Nephron (organoid): ENCODE data around the gene PARVB.

Experiments used
- H3K27ac Mint-ChIP-seq, 3 experiments: 2 replicates each; pipeline ENCODE4 v1.8.0; 2020; ENCODE audit warnings: mixed read lengths in 3 of 3, mild to moderate bottlenecking in 2 of 3, moderate library complexity in 1 of 3
- H3K27me3 Mint-ChIP-seq: 2 replicates; pipeline ENCODE4 v1.8.0; 2021; ENCODE audit warnings: low read depth, mild to moderate bottlenecking, moderate library complexity, mixed read lengths
- H3K36me3 Mint-ChIP-seq: 2 replicates; pipeline ENCODE4 v1.8.0; 2020; ENCODE audit warnings: low read depth, mixed read lengths
- H3K4me1 Mint-ChIP-seq: 2 replicates; pipeline ENCODE4 v1.8.0; 2020; ENCODE audit warnings: mixed read lengths
- H3K4me3 Mint-ChIP-seq, 3 experiments: 2 replicates each; pipeline ENCODE4 v1.8.0; 2020; ENCODE audit warnings: mild to moderate bottlenecking in 3 of 3, mixed read lengths in 3 of 3, moderate library complexity in 2 of 3
- H3K9me3 Mint-ChIP-seq: 2 replicates; pipeline ENCODE4 v1.8.0; 2020; ENCODE audit warnings: mixed read lengths
- CTCF ChIP-seq, 3 experiments: fragments of 200-600 bp; sonication (generic); IDR thresholded peaks; one replicate each; pipeline ENCODE4 v1.5.0; 2021; ENCODE audit warnings: antibody characterized with exemption in 3 of 3; ENCODE audit not compliant: unreplicated experiment in 3 of 3

PARVB gene

GRCh38 chr22:44089717-44090570 is 65.8 kb downstream of the PARVB start:
- H3K36me3 Mint-ChIP-seq = peaks cover 4% of the 10 kb centered on the region
- no peak overlapping the region for H3K4me3 Mint-ChIP-seq
- TF ChIP-seq CTCF (IDR thresholded peaks at IDR 0.05; ENCODE audit: unreplicated experiment in 3 of 3) = no peak
- H3K9me3 Mint-ChIP-seq = peaks cover 6% of the 10 kb centered on the region
- peaks cover 40% of the 10 kb centered on the region for H3K4me1 Mint-ChIP-seq
- peaks cover 8% of the 10 kb centered on the region for H3K27me3 Mint-ChIP-seq
- peak overlapping the region in 2 of 3 experiments; percentile 32 to 33 for H3K27ac Mint-ChIP-seq

- H3K9me3 Mint-ChIP-seq = peaks cover 5% of the 10 kb centered on the region
- H3K27ac Mint-ChIP-seq = peak overlapping the region in 2 of 3 experiments; percentile 32 to 33
- peaks cover 3% of the 10 kb centered on the region for H3K36me3 Mint-ChIP-seq
- no peak overlapping the region for H3K4me3 Mint-ChIP-seq
- TF ChIP-seq CTCF (IDR thresholded peaks at IDR 0.05; ENCODE audit: unreplicated experiment in 3 of 3) = no peak
- H3K4me1 Mint-ChIP-seq = peaks cover 38% of the 10 kb centered on the region
- H3K27me3 Mint-ChIP-seq = peaks cover 8% of the 10 kb centered on the region
Measured at GRCh38 chr22:44090571-44090905, 66.4 kb downstream of the PARVB start.

GRCh38 chr22:44091021-44091721 is 67.1 kb downstream of the PARVB start:
- TF ChIP-seq CTCF (IDR thresholded peaks at IDR 0.05; ENCODE audit: unreplicated experiment in 3 of 3) = peak in 2 of 3 experiments; percentile 15 to 26
- Mint-ChIP-seq H3K27me3 (peaks cover 8% of the 10 kb centered on the region), H3K4me1 (peaks cover 32% of the 10 kb centered on the region), H3K27ac (peak overlapping the region in 2 of 3 experiments; percentile 32 to 33), H3K9me3 (no peaks in the 10 kb centered on the region), H3K36me3 (no peaks in the 10 kb centered on the region), H3K4me3 (no peak overlapping the region)

GRCh38 chr22:44091751-44092150 is 67.6 kb downstream of the PARVB start:
- Mint-ChIP-seq H3K4me1 (peaks cover 26% of the 10 kb centered on the region), H3K36me3 (no peaks in the 10 kb centered on the region), H3K27me3 (peaks cover 8% of the 10 kb centered on the region), H3K27ac (no peak overlapping the region), H3K4me3 (no peak overlapping the region), H3K9me3 (no peaks in the 10 kb centered on the region)
- TF ChIP-seq CTCF (IDR thresholded peaks at IDR 0.05; ENCODE audit: unreplicated experiment in 3 of 3) = no peak

- no peak overlapping the region for H3K27ac Mint-ChIP-seq
- peaks cover 8% of the 10 kb centered on the region for H3K27me3 Mint-ChIP-seq
Measured at GRCh38 chr22:44092636-44093220, 68.6 kb downstream of the PARVB start.

More at GRCh38 chr22:44092636-44093220, 68.6 kb downstream of the PARVB start:
- H3K4me3 Mint-ChIP-seq = no peak overlapping the region
- H3K4me1 Mint-ChIP-seq = peaks cover 19% of the 10 kb centered on the region
- no peak for TF ChIP-seq CTCF (IDR thresholded peaks at IDR 0.05; ENCODE audit: unreplicated experiment in 3 of 3)
- no peaks in the 10 kb centered on the region for H3K9me3 Mint-ChIP-seq
- H3K36me3 Mint-ChIP-seq = no peaks in the 10 kb centered on the region
